GM18867 (cell line): Measurements from ENCODE around the gene IFIT3.

Experiments
- ATAC-seq: cut with Tn5 transposase; IDR thresholded peaks from one replicate; pipeline ENCODE4 v1.9.1; 2021; ENCODE audit warnings: mild to moderate bottlenecking, moderate library complexity; ENCODE audit not compliant: unreplicated experiment

Gene IFIT3

DNA sequence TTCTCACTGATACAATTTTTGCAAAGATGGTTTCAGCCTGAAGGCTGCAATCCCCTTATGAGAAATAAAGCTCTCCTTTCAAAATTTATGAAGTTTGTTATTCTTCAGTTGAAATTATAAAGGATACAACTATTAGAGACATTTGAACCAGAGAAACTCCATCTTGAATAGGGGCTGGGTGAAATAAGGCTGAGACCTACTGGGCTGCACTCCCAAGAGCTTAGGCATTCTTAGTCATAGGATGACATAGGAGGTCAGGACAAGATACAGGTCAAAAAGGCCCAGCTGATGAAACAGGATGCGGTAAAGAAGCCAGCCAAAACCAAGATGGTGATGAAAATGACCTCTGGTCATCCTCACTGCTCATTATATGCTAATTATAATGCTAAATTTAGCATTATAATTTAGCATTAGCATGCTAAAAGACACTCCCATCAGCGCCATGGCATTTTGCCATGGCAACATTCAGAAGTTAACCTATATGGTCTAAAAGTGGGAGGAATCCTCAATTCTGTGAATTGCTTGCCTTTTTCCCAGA, 27.7 kb downstream of the IFIT3 start:
- no peak for ATAC-seq

DNA sequence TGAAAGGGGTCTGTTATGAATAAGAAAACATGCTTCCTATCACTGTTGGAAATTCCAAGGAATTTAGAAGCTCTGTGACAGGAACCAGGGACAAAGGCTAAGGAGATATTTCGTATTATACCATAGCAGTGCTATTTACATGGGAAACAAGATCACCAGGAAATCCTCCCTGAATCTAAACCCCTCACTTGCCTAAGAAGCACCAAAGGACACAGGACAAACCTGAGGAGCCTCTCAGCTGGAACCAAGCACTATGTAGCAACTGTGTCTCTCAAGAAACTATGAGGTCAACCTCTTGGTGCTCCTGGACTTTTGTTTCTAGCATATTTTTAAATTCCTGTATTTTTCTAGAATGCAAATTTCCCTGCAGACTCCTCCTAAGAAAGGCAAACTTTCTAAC, 29.3 kb downstream of the IFIT3 start:
- no peak for ATAC-seq

DNA sequence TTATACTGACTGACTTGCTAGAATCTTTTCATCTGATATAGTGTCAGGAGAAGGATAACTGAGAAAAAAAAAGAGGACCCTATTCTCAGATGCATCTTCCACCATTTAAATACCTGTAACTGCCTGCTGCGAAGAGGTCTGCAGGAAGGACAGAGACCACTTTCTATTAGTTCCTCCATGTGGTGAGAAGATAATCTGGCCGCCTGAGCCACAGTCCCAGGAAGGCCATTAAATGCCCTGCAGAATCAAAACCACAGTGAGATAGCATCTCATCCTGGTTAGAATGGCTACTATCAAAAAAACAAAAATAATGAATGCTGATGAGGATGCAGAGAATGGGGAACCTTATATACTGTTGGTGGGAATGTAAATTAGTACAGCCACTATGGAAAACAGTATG, 30.2 kb downstream of the IFIT3 start:
- ATAC-seq, result no peak

DNA sequence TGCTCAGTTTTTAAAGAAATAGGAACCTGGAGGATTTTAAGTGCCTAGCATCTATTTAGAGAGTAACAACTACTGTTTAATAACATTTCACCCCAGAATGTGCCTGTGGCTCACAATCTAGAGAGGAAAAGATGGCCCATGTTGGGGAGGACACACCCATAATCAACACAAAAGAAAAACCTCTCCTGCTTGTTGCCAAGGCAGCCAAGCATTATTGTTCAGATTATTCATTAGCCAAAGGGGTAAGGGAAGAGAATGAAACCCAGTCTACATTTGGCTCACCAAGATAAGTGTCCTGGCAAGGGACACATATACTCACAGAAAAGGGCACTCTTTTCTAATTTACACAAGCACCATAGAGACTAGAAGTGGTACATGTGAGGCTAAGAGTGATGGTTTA, 32.4 kb downstream of the IFIT3 start:
- ATAC-seq, result no peak

DNA sequence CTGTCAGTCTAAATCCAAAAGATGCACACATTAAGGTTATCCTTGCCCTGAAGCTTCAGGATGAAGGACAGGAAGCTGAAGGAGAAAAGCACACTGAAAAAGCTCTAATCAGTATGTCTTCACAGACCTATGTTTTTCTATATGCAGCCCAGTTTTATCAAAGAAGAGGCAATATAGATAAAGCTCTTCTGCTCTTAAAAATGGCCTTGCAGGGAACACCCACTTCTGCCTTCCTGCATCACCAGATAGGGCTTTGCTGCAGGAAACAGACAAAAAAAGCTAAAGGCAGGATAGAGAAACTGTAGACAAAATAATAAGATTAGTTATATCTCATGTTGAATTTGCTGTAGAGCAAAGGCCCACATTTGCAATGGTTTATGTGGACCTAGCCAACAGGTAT, 35.1 kb downstream of the IFIT3 start:
- no peak for ATAC-seq

DNA sequence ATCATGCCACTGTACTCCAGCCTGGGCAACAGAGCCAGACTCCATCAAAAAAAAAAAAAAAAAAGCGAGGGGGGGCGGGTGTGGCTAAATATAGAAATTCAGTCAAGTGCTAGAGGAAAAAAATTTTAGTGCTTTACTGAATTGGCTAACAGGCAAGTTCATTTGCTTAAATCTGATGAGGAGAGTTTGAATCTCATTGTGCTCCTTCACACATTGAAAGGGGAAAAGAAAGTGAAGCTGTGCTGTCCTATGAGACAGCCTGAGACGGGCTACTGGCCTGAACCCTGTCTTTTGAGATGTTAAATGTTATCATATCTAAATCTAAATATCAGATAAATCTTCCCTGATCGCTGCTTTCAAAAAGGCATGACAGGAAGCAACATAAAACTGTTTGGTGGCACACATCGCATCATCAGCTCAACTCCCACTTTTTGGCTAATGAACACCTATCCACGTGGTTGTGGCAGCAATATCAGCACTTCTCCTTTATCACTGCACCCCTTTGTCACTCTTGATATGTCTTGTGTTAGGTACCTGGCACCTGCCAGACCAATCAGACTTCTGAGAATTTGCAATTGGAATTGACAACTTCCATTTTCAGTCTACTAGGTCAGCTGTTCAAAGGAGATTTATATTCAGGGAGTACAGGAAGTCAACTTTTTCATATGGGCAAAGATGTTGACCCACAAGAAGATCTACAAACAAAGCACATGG, 36.1 kb downstream of the IFIT3 start:
- ATAC-seq, result peak; percentile 38

DNA sequence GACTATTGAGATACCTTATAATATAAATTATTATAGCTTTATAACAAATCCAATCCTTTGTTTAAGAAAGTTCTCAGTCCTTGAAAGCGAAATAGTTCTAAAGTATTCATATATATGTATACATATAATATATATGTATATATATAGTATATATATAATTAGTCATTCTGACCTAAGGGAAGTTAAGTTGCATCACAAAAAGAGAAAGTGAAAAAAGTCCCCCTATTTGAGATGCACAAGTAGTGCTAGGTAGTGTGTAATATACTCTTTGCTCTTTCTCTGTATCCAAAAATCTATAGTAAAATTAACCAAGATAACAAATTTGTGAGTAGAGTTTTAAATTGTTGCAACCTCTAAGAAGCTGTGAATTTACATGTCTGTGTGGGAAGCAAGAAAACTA, 36.7 kb downstream of the IFIT3 start:
- ATAC-seq, result no peak

DNA sequence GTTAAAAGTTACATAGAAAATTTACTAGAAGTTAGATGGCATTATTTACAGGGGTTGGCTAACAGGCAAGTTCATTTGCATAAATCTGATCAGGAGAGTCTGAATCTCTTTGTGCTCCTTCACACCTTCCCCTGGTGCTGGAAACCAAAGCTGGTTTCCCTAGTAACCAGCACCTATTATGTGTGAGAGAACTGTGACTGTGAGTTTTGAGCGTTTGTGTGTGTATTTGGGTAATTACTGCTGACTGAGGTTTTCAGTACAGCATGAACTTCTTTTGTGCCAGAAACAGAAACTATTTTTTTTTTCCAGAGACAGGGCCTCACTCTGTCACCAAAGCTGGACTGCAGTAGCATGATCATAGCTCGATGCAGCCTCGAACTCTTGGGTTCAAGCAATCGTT, 39.7 kb downstream of the IFIT3 start:
- ATAC-seq, result peak; percentile 92

DNA sequence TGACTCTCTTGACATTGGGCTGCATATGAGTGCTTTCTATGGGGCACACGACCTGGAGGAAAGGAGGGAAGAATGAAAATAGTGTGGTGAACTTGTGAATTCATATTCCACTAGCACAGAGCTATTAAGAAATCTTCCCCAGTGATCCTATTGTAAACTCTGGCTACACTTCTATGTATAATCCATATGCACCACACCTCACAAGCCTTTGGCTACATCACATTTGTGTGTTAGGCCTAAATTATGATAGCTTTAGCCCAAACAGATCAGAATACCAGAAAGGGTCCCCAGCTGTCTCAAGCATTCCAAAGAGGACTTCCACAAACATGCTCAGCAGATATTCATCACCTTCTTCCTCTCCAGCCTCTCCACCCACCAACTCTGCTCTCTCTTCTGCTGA, 40.3 kb downstream of the IFIT3 start:
- no peak for ATAC-seq

DNA sequence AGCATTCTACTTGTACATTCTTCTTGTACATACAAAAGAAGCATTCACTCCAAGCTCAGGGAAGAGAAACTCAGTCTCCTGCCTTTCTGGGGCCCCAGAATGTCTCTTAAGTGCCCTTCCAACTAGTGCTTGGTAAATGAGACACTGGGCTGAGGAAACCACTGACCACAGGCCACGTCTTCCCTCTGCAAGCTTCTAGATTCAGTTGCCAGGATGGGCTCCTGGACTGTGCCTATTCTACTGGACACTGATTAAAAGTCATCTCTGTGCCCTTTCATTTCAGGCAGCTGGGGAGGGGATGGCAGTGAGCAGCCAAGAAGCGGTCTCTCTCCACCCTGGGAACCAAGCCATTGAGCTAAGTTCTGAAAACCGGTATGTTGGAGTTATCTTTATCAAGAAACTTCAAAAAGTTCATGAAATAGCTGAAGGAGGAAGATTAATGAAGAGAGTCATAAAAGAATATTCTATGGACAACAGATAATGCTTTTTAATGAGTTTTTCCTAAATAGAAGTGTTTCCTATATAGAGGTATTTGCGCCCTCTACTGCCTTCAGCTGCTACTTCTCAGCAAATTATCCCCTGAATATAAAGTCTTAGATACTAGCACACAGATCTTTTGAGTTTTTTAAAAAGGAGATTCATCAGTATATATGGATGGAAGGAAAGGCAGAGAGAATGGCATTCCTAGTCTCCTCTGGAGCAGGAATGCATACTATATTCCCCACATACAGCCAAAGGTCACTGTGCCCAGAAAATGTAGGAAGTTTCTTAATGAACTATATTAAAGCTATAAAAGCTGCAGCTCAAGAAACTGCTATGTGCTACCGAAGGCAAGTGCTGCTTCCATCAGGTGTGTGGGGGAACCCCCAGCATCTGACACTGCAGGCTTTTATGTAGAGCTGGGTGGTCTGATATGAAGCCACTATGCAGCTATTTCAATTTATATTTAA, 41.6 kb downstream of the IFIT3 start:
- ATAC-seq, result no peak

DNA sequence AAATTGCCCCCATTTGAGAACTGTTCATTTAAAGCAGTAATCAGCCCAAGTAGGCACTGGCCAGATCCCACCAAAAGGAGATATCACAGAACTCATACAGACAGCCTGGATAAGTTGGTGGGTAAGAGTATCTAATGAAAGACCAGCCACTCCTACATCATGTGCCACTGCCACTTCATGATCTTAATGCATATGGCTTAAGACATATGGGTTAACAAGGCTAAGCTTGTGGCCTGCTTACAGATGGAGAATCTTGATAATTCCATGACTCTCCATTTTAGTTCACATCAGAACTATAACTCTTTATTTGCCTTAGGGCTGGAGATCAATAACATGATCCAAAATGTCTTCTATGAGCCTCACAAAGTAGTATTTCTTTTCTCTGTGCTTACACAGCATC, 43.3 kb downstream of the IFIT3 start:
- ATAC-seq, result no peak

DNA sequence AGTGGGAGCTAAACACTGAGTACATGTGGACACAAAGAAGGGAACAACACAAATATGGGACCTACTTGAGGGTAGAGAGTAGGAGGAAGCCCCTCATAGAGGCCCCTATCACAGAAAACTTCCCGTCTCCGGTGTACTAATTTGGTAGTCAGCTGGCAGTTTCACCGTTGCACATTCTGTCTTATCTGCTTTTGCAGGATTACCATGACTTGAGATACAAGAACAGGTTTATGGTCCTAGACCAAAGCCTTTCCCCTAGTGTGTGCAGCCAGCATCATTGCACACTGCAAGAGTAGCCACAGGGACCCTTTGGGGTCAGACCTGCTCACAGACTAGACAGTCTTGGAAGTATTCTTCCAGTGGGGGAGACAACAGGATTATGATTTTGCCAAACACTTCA, 44.2 kb downstream of the IFIT3 start:
- no peak for ATAC-seq

DNA sequence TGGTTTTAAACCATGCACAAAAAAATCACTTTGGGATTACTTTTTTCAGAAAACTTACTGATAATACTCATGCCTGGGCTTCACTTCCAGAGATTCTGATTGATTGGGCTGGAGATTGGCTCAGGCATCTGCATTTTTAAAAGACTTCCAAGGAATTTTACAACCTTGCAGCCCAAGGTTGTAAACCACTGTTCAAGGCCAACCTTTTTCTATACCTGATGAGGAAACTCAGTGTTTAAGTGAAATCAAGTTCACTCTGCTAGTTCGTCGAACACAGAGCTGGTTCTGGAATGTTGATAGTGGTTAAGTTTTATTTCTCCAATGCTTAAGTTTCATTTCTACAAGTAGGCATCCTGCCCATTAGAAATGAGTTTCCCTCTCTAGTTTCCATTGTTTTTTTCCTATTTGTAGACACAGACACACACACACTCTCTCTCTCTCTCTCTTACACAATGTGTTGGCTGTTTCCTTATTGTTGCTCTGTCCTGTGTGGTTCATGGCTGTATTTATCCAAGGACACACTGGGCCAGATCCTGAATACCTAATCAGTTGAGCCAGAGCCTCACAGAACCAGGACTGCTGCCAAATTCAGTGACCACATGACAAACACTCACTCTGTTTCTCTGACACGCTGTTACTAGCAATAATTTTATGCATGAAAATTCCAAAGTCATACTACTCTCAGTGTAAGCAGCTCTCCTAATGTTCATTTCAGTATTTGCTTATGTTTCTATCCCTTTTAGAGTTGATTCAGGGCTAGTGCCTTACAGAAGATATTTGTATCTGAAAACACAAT, 46.3 kb downstream of the IFIT3 start:
- ATAC-seq, result no peak

DNA sequence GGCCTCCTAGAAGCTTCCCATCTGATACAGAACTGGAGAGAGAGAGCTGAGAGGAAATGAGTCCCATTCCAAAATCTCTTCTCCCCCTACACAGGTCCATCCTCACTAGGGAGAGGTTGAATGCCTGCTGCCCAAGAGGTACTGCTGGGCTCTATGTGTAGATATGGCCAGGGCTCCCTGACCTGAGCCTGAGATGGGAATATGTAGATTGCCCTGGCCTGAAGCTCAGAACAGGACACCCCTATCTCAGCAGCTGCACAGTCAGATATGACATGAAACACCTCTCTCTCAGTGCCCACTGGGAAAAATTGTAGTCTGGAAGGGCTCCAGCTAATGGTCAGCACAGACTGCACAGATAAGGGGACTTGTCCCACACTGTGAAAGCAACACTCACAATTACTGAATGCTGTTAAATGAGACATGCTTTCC, 46.9 kb downstream of the IFIT3 start:
- ATAC-seq, result no peak

DNA sequence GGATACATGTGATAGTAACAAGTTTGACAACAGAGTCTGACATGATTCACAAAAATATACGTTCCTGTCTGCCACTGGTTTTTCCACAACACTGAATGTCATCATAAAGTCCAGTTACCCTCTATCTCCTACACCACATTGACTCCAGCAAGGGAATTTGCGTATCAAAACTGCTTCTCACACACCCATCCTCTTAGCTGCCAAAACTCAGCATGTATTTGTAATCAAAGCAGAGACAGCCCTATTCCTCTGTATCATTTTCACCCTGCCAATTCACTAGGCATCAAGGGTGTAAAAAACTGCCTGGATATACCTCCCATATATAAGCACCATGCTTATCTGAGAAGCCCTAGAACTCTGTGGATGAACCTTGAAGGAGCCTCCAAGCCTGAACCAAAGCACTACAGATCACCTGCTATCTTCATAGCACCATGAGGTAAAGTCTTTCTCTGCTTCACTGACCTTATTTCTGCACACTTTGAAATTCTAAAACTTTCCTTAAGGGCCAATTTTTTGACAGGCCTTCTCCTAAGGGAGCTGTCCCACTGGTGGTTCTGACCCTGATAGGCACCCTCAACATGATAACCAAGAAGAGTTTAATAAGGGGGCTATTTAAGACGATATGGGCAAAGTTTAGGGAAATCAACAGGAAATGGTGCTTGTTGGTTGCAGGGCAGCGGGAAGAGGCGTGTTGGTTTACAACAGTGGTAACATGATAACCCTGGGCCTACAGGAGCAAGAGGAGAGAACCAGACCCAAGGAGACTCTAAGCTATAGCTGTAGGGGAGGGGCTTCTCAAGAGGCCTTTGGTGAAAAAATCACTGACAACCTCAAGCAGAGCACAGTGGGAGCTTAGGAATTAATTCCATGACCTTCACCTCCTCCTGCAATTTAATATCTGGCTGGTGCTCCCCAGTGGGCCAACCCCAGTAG, 50.2 kb downstream of the IFIT3 start, which contains the start of gene IFIT1B:
Gene IFIT1B (plus strand): TSS at position 352 of the 933 bp plus-strand sequence. CDS start 80 bp downstream, at position 432.
- ATAC-seq, result no peak

DNA sequence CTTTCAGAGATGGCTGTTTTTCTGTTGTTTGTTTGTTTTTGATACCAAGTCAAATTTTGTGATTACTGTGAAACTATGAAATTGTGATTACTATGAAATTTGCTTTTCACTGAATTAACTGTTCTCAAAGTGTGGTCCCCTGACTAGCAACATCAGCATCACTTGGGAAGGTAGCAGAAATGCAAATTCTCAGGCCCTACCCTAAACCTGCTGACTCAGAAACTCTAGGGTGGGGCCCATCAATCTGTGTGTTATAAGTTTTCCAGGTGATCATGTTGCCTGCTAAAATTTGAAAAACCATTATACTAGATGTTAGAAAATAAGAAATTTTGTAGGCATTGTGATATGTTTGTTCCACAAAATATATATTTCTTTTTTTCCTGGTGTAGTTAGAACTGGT, 51.3 kb downstream of the IFIT3 start:
- ATAC-seq, result no peak

DNA sequence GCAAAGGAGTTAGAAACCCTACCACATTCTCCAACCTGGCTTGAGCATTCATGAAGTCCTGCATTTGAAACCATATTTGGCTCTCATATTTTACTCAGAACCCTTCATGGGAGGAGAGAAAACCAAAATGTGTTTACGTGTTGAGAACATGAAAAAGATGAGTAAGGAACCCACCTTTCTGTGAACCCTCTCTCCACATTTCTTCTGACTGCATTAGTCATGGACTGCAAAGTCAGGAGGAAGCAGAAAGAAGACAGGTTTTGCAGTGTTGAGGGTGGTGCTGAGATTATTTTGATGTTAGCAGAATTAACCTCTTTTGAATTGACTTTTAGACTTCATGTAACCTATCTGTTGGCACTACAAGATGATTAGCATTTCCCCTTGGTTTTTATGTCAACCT, 55.0 kb downstream of the IFIT3 start:
- ATAC-seq, result no peak

DNA sequence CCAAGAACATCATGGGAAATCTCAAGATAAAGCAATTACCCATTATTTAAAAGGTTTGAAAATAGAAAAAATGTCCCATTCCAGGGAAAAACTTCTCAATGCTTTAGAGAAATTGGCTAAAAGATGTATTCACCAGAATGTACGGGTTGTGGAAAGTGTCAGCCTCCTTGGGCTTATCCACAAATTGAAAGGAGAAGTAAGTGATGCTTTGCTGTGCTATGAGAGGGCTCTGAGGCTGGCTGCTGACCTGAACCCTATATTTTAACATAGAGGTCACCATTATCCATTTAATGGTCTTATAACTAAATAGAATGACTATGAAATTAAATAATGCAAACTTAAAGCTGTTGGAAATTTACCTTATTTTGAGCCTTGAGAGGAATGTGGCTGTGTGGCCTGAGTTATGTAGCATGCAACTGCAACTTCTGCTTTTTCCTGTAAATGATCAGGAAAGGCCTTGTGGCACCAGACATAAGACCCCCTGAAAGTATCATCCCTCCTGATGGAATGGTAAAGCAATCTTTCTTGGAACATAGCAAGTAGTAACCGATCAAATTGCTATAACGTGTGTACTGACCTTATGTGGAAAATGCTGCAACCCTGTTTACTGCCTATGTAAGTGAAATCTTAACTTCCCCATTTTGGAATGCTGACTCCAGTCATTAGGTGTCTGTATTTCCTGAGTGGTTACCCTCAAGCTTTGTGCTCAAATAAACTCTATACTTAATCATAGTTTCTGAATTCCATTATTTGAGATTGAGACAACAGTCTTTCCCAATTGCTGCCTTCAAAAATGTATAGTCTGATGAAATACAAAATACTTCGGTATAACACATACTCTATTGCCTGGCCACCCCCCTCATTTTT, 56.9 kb downstream of the IFIT3 start:
- ATAC-seq, result no peak

DNA sequence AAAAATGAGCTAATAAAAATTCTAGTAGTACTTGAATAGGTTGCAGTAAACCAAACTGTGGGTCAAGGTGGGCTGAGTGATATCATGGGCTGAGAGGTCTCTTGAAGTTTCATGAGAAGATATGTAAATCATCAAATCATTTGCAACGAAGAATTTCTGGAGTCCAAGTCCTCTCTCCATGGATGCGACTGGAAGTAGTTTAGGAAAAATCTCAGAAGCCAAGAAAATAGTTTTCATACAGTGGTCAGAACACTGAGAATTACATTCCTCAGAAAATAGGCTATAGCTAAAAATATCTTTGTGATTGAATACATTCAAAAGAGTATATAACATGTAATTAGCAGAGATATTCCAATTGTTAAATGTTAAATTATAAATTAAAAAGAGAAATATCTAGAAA, 61.0 kb downstream of the IFIT3 start:
- ATAC-seq, result no peak
